Endothelial cell of umbilical vein (primary cell): Measurements from ENCODE around the gene POLR3GL. TPM values are rescaled to one million over a fixed set of nuclear protein-coding genes. Genes with fewer than 3 reads are reported as not detected.

Source experiments
- BruUV-seq: library from RNA; stranded (reverse); fragments of 400-500 nt; replicated peaks from 2 replicates; lab custom pipeline; 2021; lab: Mats Ljungman, UMichigan
- CTCF ChIA-PET: fragments of 300-600, 350-600 bp; sonication (Branson Sonifier 250); formaldehyde crosslinking; loops from one replicate; lab custom pipeline; 2021; ENCODE audit warnings: antibody characterized with exemption, inconsistent platforms; lab: Charles Lee
- POLR2A ChIA-PET: fragments of 300-600, 350-600 bp; sonication (Branson Sonifier 250); formaldehyde crosslinking; loops from one replicate; lab custom pipeline; 2021; ENCODE audit warnings: antibody characterized with exemption, inconsistent platforms; lab: Charles Lee
- DNase-seq: peaks from one replicate; pipeline ENCODE4 v3.0.0-alpha.2; 2011; ENCODE audit warnings: low read depth, low spot score
- FAIRE-seq: peaks from 2 replicates; lab custom pipeline; 2011; peaks lifted over from hg19 to GRCh38; lab: Jason Lieb, UNC
- H2AFZ ChIP-seq: 2 replicates; pipeline ENCODE4 v1.6.0; 2012; ENCODE audit warnings: low read depth, low read length, control low read depth, inconsistent platforms
- H3K27ac ChIP-seq: 2 replicates; pipeline ENCODE4 v1.5.1; 2011; ENCODE audit warnings: low read depth, mild to moderate bottlenecking, control low read depth, low read length, moderate library complexity; ENCODE audit not compliant: insufficient read depth
- H3K27me3 ChIP-seq, 2 experiments: 2 replicates each; pipeline versions ENCODE4 v1.6.0 to v1.6.1; 2011; ENCODE audit warnings: low read length in 2 of 2, mixed read lengths in 1 of 2; ENCODE audit not compliant: control insufficient read depth in 2 of 2, insufficient read depth in 2 of 2
- H3K36me3 ChIP-seq, 2 experiments: 2 replicates in 1 of 2; 3 replicates in 1 of 2; pipeline ENCODE4 v1.5.1; 2011; ENCODE audit warnings: low read length in 2 of 2, mild to moderate bottlenecking in 1 of 2, moderate library complexity in 1 of 2; ENCODE audit not compliant: control insufficient read depth in 2 of 2, insufficient read depth in 2 of 2; ENCODE audit errors: extremely low read depth in 1 of 2
- H3K4me1 ChIP-seq: 3 replicates; pipeline ENCODE4 v1.5.1; 2011; ENCODE audit warnings: mild to moderate bottlenecking, low read length; ENCODE audit not compliant: control insufficient read depth, insufficient read depth; ENCODE audit errors: extremely low read depth
- H3K4me2 ChIP-seq: 2 replicates; pipeline ENCODE4 v1.6.1; 2011; ENCODE audit warnings: low read length, control low read depth, mixed read lengths; ENCODE audit not compliant: insufficient read depth
- H3K4me3 ChIP-seq, 3 experiments: fragments of 200-600 bp in 1 of 3; sonication (generic), shearing (Covaris generic) in 1 of 3; replicated peaks in 1 of 3; 2 replicates each; pipeline ENCODE4 v1.5.1; 2011 to 2016; ENCODE audit warnings: control low read depth in 3 of 3, low read length in 3 of 3, mild to moderate bottlenecking in 2 of 3, inconsistent platforms in 1 of 3, low read depth in 1 of 3, moderate library complexity in 1 of 3; ENCODE audit not compliant: insufficient read depth in 1 of 3
- H3K79me2 ChIP-seq: 2 replicates; pipeline ENCODE4 v1.6.0; 2012; ENCODE audit warnings: low read length, inconsistent platforms; ENCODE audit not compliant: control insufficient read depth, insufficient read depth
- H3K9ac ChIP-seq: replicated peaks from 2 replicates; pipeline ENCODE3; 2011; ENCODE audit warnings: low read length, control low read depth; ENCODE audit not compliant: insufficient read depth; ENCODE audit errors: extremely low read depth
- H3K9me1 ChIP-seq: replicated peaks from 3 replicates; pipeline ENCODE4 v1.6.0; 2011; ENCODE audit warnings: mild to moderate bottlenecking, low read length; ENCODE audit not compliant: control insufficient read depth, insufficient read depth; ENCODE audit errors: extremely low read depth
- H3K9me3 ChIP-seq: replicated peaks from 2 replicates; pipeline ENCODE4 v1.5.1; 2012; ENCODE audit warnings: low read length, inconsistent platforms; ENCODE audit not compliant: control insufficient read depth, insufficient read depth
- H4K20me1 ChIP-seq: replicated peaks from 2 replicates; pipeline ENCODE3; 2011; ENCODE audit warnings: mild to moderate bottlenecking, low read length; ENCODE audit not compliant: control insufficient read depth, insufficient read depth; ENCODE audit errors: extremely low read depth
- EZH2 ChIP-seq: IDR thresholded peaks from 2 replicates; pipeline ENCODE4 v1.6.1; 2012; ENCODE audit warnings: borderline replicate concordance, low read depth, mild to moderate bottlenecking, moderate library complexity, low read length, inconsistent platforms; ENCODE audit not compliant: severe bottlenecking
- FOS ChIP-seq: IDR thresholded peaks from 2 replicates; pipeline ENCODE4 v1.6.1; 2011; ENCODE audit warnings: mild to moderate bottlenecking, low read length, moderate library complexity, borderline replicate concordance; ENCODE audit not compliant: insufficient read depth
- GATA2 ChIP-seq: IDR thresholded peaks from 2 replicates; pipeline ENCODE4 v1.7.0; 2011; ENCODE audit warnings: low read depth, mild to moderate bottlenecking, moderate library complexity, mixed read lengths, low read length; ENCODE audit not compliant: insufficient read length, insufficient read depth
- JUN ChIP-seq: IDR thresholded peaks from 2 replicates; pipeline ENCODE4 v1.6.1; 2011; ENCODE audit warnings: borderline replicate concordance, low read depth; ENCODE audit not compliant: insufficient read length, insufficient read depth
- MYC ChIP-seq: IDR thresholded peaks from one replicate; pipeline ENCODE4 v1.6.1; 2011; ENCODE audit warnings: mild to moderate bottlenecking, low read depth, low read length
- POLR2A ChIP-seq: IDR thresholded peaks from 2 replicates; pipeline ENCODE4 v1.6.1; 2012; ENCODE audit warnings: low read depth, mild to moderate bottlenecking, control low read depth, low read length
- POLR2AphosphoS5 ChIP-seq: IDR thresholded peaks from 2 replicates; pipeline ENCODE4 v1.6.1; 2012; ENCODE audit warnings: low read depth, mild to moderate bottlenecking, control low read depth, low read length, moderate library complexity; ENCODE audit not compliant: insufficient read depth
- dilution Hi-C: fragments of 300-500 bp; cut with MboI; formaldehyde crosslinking; loops from one replicate; pipeline ENCODE4 v1.15.0; 2019; ENCODE audit warnings: low sequenced_read_pairs; ENCODE audit not compliant: extremely low pct_ligation_motif_present
- intact Hi-C: fragments of 100-400 bp; cut with micrococcal nuclease; formaldehyde crosslinking; loops from one replicate; pipeline ENCODE4 v1.10.0; 2022
- polyA plus RNA-seq, 4 experiments: library from polyadenylated mRNA; depleted of rRNA in 3 of 4; stranded (reverse) in 3 of 4; unstranded in 1 of 4; fragments of >200 nt; gene quantifications; 2 replicates each; pipeline versions ENCODE4 v1.2.1 to v1.2.3, GENCODE V29; 2011 to 2012; ENCODE audit warnings: missing spikeins in 1 of 4
- total RNA-seq: library from RNA; stranded (reverse); gene quantifications from 2 replicates; pipeline ENCODE4 v1.2.3, GENCODE V29; 2021
- TF ChIP-seq, protein P1 (sequence below), 2 donors: IDR thresholded peaks; 1 replicate in 1 of 2; 2 replicates in 1 of 2; pipeline ENCODE4 v1.5.1; 2011; ENCODE audit warnings: low read length in 2 of 2, mild to moderate bottlenecking in 2 of 2, moderate library complexity in 2 of 2, control low read depth in 1 of 2, inconsistent platforms in 1 of 2, low read depth in 1 of 2; ENCODE audit not compliant: insufficient read depth in 1 of 2; ENCODE audit errors: extremely low read depth in 1 of 2
- TF ChIP-seq, protein P2 (sequence below): IDR thresholded peaks from 2 replicates; pipeline ENCODE4 v1.6.1; 2011; ENCODE audit not compliant: insufficient read depth, insufficient read length

POLR3GL gene
- total and polyA plus RNA-seq, 2 donors (not counting 3 experiments of a cell fraction or from before 2014, with no cell fraction given): 12.4 to 15.3 TPM

DNA sequence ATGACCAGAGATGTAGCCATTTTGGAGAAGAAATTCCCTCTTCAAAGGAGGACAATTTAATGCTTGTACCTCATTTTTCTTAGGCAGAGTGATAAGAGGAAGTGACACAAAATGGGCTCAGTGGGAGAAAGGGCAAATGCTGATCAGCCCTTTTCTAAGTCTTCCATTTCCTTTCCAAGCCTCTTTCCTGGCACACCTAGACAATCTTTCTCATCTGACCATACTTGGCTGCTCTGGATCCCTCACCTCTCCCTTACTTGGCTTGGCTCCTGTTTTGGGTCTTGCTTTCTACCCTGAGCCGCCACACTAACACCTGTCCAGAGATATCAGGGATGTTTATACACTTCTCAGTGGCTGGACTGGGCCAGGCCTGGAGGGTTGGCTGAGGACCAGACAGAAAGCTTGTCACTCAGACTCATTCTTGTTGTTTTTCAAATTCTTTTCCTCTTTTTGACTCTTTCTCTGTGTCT, 18.8 kb downstream of the POLR3GL start:
- ChIA-PET POLR2A (no interaction called here), CTCF (interaction anchor here (20.0 kb wide), 1 partner anchor 23 kb away, joined by 496 read pairs; no protein-coding TSS in a partner anchor)
- Histone ChIP-seq H2AFZ (no peak overlapping the region), H3K27me3 (no peaks in the 10 kb centered on the region), H3K9ac (no peak overlapping the region), H3K27ac (no peak overlapping the region), H3K9me1 (no peaks in the 10 kb centered on the region), H3K4me1 (peaks cover 37% of the 10 kb centered on the region), H3K4me2 (no peak overlapping the region), H3K4me3 (no peak overlapping the region), H3K9me3 (no peaks in the 10 kb centered on the region), H3K36me3 (no peaks in the 10 kb centered on the region), H3K79me2 (no peaks in the 10 kb centered on the region), H4K20me1 (no peaks in the 10 kb centered on the region)
- intact Hi-C loops (no loop called here), dilution Hi-C loops (no loop called here)
- DNase-seq: no peak
- no TSS peak for BruUV-seq
- TF ChIP-seq, protein P1, sequence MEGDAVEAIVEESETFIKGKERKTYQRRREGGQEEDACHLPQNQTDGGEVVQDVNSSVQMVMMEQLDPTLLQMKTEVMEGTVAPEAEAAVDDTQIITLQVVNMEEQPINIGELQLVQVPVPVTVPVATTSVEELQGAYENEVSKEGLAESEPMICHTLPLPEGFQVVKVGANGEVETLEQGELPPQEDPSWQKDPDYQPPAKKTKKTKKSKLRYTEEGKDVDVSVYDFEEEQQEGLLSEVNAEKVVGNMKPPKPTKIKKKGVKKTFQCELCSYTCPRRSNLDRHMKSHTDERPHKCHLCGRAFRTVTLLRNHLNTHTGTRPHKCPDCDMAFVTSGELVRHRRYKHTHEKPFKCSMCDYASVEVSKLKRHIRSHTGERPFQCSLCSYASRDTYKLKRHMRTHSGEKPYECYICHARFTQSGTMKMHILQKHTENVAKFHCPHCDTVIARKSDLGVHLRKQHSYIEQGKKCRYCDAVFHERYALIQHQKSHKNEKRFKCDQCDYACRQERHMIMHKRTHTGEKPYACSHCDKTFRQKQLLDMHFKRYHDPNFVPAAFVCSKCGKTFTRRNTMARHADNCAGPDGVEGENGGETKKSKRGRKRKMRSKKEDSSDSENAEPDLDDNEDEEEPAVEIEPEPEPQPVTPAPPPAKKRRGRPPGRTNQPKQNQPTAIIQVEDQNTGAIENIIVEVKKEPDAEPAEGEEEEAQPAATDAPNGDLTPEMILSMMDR (IDR thresholded peaks at IDR 0.05; ENCODE audit: extremely low read depth in 1 of 2, insufficient read depth in 1 of 2, low read depth in 1 of 2, low read length in 2 of 2): no peak
- TF ChIP-seq FOS (no peak), GATA2 (no peak), POLR2A (no peak), EZH2 (no peak), JUN (no peak), MYC (no peak), POLR2AphosphoS5 (no peak)
- TF ChIP-seq, protein P2, sequence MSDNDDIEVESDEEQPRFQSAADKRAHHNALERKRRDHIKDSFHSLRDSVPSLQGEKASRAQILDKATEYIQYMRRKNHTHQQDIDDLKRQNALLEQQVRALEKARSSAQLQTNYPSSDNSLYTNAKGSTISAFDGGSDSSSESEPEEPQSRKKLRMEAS: no peak
- no peak for FAIRE-seq
